HG02938 (cell line): ENCODE measurements around the gene FOXS1.

Source experiments
- ATAC-seq: cut with Tn5 transposase; IDR thresholded peaks from one replicate; pipeline ENCODE4 v1.9.1; 2021; ENCODE audit warnings: mild to moderate bottlenecking, moderate library complexity; ENCODE audit not compliant: unreplicated experiment

The FOXS1 gene

GRCh38 chr20:31861385-31862156, 16.2 kb upstream of the FOXS1 start:
- ATAC-seq = no peak

GRCh38 chr20:31861135-31861384, 15.7 kb upstream of the FOXS1 start:
- no peak for ATAC-seq

GRCh38 chr20:31860390-31861134, 15.2 kb upstream of the FOXS1 start:
- no peak for ATAC-seq

- no peak for ATAC-seq
Observed at GRCh38 chr20:31859998-31860380, 14.6 kb upstream of the FOXS1 start.

- ATAC-seq = no peak
Observed at GRCh38 chr20:31859266-31859997, 14.0 kb upstream of the FOXS1 start.

GRCh38 chr20:31858760-31859083, 13.3 kb upstream of the FOXS1 start:
- no peak for ATAC-seq

GRCh38 chr20:31857861-31858759, 12.7 kb upstream of the FOXS1 start:
- ATAC-seq = no peak

- ATAC-seq = no peak
Observed at GRCh38 chr20:31856516-31856915, 11.1 kb upstream of the FOXS1 start.

- ATAC-seq = no peak
Observed at GRCh38 chr20:31853481-31853880, 8.1 kb upstream of the FOXS1 start.

GRCh38 chr20:31851240-31851955, 6.0 kb upstream of the FOXS1 start:
- ATAC-seq = no peak

GRCh38 chr20:31849306-31849930, 4.0 kb upstream of the FOXS1 start:
- no peak for ATAC-seq

- ATAC-seq = no peak
Observed at GRCh38 chr20:31848088-31848999, 2.9 kb upstream of the FOXS1 start.

- ATAC-seq = no peak
Observed at GRCh38 chr20:31846793-31847138, 1.4 kb upstream of the FOXS1 start.

GRCh38 chr20:31844737-31845299, 586 bp downstream of the FOXS1 start:
- no peak for ATAC-seq

GRCh38 chr20:31843881-31844280, 1.5 kb downstream of the FOXS1 start:
- no peak for ATAC-seq

GRCh38 chr20:31843288-31843687, 2.1 kb downstream of the FOXS1 start:
- ATAC-seq = no peak

- ATAC-seq = no peak
Observed at GRCh38 chr20:31842471-31843157, 2.8 kb downstream of the FOXS1 start.

- no peak for ATAC-seq
Observed at GRCh38 chr20:31841928-31842327, 3.5 kb downstream of the FOXS1 start.
